ENCODE data around the gene MSI1. TPM values are rescaled to one million over a fixed set of nuclear protein-coding genes. Genes with fewer than 3 reads are reported as not detected.

Gene MSI1
- total RNA-seq (not detected), total RNA-seq (0.08 to 0.12 reads per million in 2 donors)

DNA sequence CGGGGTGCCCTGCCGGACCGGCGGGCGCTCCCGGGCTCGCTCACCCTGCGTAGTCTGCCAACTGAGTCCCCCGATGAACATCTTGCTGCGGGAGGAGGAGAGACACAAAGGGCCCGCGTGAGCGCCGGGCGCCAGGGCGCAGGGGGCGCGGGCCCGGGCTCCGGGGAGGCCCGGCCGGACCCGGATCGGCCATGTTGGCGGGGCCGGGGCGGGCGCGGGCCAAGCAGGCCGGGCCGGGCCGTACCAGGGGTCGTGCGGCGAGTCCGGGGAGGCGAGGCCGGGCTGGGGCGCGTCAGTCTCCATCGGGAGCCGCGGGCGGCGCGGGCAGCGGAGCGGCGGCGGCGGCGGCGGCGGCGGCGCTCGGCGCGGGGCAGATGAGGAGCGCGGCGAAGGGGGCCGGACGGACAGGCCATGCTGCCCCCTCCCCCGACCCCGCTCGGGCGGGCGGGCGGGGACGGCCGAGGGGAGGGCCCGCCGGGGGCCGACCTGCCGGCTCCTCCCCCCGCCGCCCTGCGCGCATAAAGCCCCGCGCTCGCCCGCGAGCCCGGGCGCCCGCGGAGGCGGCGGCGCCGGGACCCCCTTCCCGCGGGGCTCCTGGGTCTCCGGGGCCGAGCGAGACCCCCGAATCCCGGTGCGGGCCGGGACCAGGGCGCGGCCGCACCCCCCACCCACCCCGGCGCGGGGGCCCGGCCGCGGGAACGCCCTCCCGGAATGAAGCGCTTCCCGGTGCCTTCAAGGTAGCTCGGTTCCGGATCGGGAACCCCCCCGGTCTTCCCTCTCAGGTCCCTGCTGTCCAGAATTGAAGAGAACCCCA, at the start of gene MSI1:
TSS of gene MSI1 (minus strand) at position 376 of the 814 bp plus-strand sequence. CDS start at position 303, 73 bp downstream.
- H3K9me3 ChIP-seq (ENCODE audit: control insufficient read depth, low read length, poor library complexity, severe bottlenecking), result no peaks in the 10 kb centered on the region
- Mint-ChIP-seq H3K4me1 (peaks cover 21% of the 10 kb centered on the region), H3K36me3 (ENCODE audit: low read depth) (peaks cover 5% of the 10 kb centered on the region), H3K27ac (peak within 1 kb of the TSS; percentile 77), H3K4me3 (peak within 1 kb of the TSS; percentile 88), H3K27me3 (peaks cover 82% of the 10 kb centered on the region)
- ATAC-seq (peak; percentile 16), DNase-seq (no peak)

DNA sequence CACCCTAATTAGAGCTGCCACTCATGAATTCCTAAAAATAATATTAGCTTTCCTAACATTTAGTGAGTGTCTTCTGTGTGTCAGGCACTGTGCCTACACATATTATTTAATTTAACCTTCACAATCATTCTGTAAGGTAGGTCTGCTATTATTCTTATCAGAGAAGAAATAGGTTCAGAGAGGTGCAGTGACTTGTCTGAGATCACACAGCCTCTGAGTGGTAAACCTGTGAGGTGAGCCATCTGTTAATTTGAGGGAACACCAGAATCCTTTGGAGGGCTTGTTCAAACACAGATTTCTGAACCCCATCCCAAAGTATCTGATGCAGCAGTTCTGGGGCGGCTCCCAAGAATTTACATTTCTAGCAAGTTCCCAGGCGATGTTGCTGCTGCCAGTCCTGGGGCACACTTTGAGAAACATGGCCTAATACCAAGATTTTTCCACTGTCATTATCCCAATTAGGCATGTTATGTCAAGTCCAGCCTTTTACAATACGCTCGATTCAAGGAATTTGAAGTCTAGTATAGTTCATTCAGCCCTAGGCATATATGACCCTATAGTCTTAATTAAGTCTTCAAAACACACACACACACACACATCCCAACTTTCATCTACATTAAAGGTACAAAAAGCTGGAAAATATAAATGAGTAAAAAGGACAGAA, 49.1 kb upstream of the MSI1 start:
- no peaks in the 10 kb centered on the region for H3K36me3 Mint-ChIP-seq (ENCODE audit: low read depth)
- H3K4me1 Mint-ChIP-seq, result peaks cover under 1% of the 10 kb centered on the region
- no peaks in the 10 kb centered on the region for H3K9me3 ChIP-seq (ENCODE audit: control insufficient read depth, low read length, poor library complexity, severe bottlenecking)
- H3K27me3 Mint-ChIP-seq, result peaks cover 7% of the 10 kb centered on the region
- DNase-seq (no peak), ATAC-seq (no peak)
- no peak overlapping the region for H3K27ac Mint-ChIP-seq
- H3K4me3 Mint-ChIP-seq, result no peak overlapping the region

DNA sequence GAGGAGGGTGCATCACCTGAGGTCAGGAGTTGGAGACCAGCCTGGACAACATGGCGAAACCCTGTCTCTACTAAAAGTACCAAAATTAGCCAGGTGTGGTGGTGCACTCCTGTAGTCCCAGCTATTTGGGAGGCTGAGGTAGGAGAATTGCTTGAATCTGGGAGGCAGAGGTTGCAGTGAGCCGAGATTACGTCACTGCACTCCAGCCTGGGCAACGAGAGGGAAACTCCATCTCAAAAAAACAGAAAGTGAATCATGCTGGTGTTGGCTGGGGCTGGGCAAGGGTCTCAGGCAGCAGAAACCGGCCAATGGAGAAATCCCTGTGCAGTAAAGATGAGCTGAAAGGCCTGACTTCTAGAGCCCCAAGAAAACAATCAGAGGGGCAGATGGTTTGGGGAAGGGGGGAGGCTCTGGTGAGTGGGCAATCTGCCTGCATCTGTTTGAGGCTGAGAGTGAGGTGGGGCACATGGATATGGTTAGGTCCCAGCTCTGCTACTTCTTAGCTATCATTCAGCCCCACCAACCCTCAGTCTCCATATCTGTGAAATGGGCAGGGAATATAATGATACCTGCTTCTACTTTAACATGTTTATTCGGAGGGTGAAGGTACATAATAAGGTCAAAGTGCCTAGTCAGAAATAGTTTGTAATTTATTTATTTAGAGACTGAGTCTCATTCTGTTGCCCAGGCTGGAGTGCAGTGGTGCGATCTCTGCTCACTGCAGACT, 47.7 kb upstream of the MSI1 start:
- no peaks in the 10 kb centered on the region for H3K4me1 Mint-ChIP-seq
- DNase-seq (no peak), ATAC-seq (no peak)
- no peak overlapping the region for H3K4me3 Mint-ChIP-seq
- no peaks in the 10 kb centered on the region for H3K36me3 Mint-ChIP-seq (ENCODE audit: low read depth)
- no peak overlapping the region for H3K27ac Mint-ChIP-seq
- H3K9me3 ChIP-seq (ENCODE audit: control insufficient read depth, low read length, poor library complexity, severe bottlenecking), result no peaks in the 10 kb centered on the region
- peaks cover 13% of the 10 kb centered on the region for H3K27me3 Mint-ChIP-seq

- no peaks in the 10 kb centered on the region for H3K4me1 Mint-ChIP-seq
- DNase-seq, result no peak
These were observed 45.1 kb upstream of the MSI1 start for GRCh38 chr12:120413901-120414695.

GRCh38 chr12:120412421-120412820, 43.5 kb upstream of the MSI1 start:
- no peaks in the 10 kb centered on the region for H3K9me3 ChIP-seq (ENCODE audit: control insufficient read depth, low read length, poor library complexity, severe bottlenecking)
- no peak overlapping the region for H3K27ac Mint-ChIP-seq
- no peak overlapping the region for H3K4me3 Mint-ChIP-seq
- no peak for DNase-seq
- no peaks in the 10 kb centered on the region for H3K36me3 Mint-ChIP-seq (ENCODE audit: low read depth)
- no peaks in the 10 kb centered on the region for H3K4me1 Mint-ChIP-seq
- peaks cover 8% of the 10 kb centered on the region for H3K27me3 Mint-ChIP-seq
- ATAC-seq, result no peak

More at GRCh38 chr12:120413901-120414695, 45.1 kb upstream of the MSI1 start:
- H3K27ac Mint-ChIP-seq, result no peak overlapping the region
- H3K4me3 Mint-ChIP-seq, result no peak overlapping the region
- no peak for ATAC-seq
- no peaks in the 10 kb centered on the region for H3K36me3 Mint-ChIP-seq (ENCODE audit: low read depth)
- H3K27me3 Mint-ChIP-seq, result peaks cover 13% of the 10 kb centered on the region
- H3K9me3 ChIP-seq (ENCODE audit: control insufficient read depth, low read length, poor library complexity, severe bottlenecking), result no peaks in the 10 kb centered on the region

DNA sequence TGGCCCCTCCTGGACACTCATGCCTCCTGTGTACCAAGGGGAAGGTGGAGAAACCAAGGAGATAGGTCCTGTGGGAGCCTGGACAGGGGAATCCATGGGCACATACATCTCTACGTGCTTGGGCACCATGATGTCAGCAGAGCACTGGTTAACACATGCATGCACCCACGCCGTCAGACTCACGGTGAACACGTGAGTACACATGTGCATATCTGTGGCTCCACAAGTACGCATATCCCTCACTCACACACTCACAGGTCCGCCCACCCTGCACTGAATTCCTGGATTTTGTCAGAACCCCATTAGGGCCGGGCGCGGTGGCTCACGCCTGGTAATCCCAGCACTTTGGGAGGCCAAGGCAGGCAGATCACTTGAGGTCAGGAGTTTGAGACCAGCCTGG, 39.8 kb upstream of the MSI1 start:
- Mint-ChIP-seq H3K27me3 (peaks cover 6% of the 10 kb centered on the region), H3K4me1 (no peaks in the 10 kb centered on the region), H3K4me3 (no peak overlapping the region), H3K36me3 (ENCODE audit: low read depth) (no peaks in the 10 kb centered on the region), H3K27ac (no peak overlapping the region)
- ATAC-seq, result no peak
- DNase-seq, result no peak
- H3K9me3 ChIP-seq (ENCODE audit: control insufficient read depth, low read length, poor library complexity, severe bottlenecking), result no peaks in the 10 kb centered on the region

DNA sequence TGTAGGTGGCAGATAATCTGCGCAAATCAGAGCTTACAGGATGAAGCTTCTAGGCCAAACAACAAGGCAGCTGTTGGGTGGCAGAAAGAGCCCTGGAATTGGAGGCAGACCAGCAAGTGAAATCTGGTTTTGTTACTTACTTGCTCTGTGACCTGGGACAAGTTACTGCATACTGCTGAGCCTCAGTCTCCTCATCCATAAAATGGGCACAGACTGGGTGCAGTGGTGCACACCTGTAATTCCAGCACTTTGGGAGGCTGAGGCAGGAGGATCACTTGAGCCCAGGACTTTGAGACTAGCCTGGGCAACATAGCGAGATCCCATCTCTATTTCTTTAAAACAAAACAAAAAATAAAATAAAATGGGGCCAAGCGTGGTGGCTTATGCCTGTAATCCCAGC, 37.6 kb upstream of the MSI1 start:
- no peak overlapping the region for H3K4me3 Mint-ChIP-seq
- DNase-seq (no peak), ATAC-seq (no peak)
- H3K27ac Mint-ChIP-seq, result no peak overlapping the region
- no peaks in the 10 kb centered on the region for H3K9me3 ChIP-seq (ENCODE audit: control insufficient read depth, low read length, poor library complexity, severe bottlenecking)
- no peaks in the 10 kb centered on the region for H3K4me1 Mint-ChIP-seq
- peaks cover 3% of the 10 kb centered on the region for H3K36me3 Mint-ChIP-seq (ENCODE audit: low read depth)
- peaks cover 13% of the 10 kb centered on the region for H3K27me3 Mint-ChIP-seq

DNA sequence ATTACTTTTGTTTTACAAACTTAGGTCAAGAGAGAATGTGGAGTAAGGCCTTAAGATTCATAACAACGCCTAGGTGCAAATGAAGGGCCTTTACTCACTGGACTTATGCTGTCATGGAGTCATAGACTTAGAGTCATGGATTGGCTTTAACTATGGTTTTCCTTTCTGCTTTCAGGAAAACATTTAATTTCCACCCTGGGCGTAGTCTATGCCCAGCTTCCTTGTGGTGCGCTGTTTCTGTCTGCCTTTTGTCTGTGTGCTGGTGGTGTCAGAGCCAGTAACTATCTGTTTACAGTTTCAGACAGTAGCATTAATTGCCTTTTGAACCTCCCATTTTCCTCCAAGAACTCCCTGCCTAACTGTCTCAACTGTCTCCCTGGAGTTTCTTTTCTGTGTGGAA, 37.1 kb upstream of the MSI1 start:
- H3K27me3 Mint-ChIP-seq, result peaks cover 13% of the 10 kb centered on the region
- peaks cover 3% of the 10 kb centered on the region for H3K36me3 Mint-ChIP-seq (ENCODE audit: low read depth)
- H3K4me1 Mint-ChIP-seq, result no peaks in the 10 kb centered on the region
- no peak overlapping the region for H3K4me3 Mint-ChIP-seq
- DNase-seq (no peak), ATAC-seq (no peak)
- H3K9me3 ChIP-seq (ENCODE audit: control insufficient read depth, low read length, poor library complexity, severe bottlenecking), result no peaks in the 10 kb centered on the region
- no peak overlapping the region for H3K27ac Mint-ChIP-seq

- peaks cover 3% of the 10 kb centered on the region for H3K36me3 Mint-ChIP-seq (ENCODE audit: low read depth)
- peaks cover 28% of the 10 kb centered on the region for H3K27me3 Mint-ChIP-seq
- DNase-seq (no peak), ATAC-seq (no peak)
- H3K27ac Mint-ChIP-seq, result no peak overlapping the region
- no peak overlapping the region for H3K4me3 Mint-ChIP-seq
- H3K4me1 Mint-ChIP-seq, result no peaks in the 10 kb centered on the region
- H3K9me3 ChIP-seq (ENCODE audit: control insufficient read depth, low read length, poor library complexity, severe bottlenecking), result no peaks in the 10 kb centered on the region
These were observed 35.3 kb upstream of the MSI1 start for GRCh38 chr12:120404271-120404670.

DNA sequence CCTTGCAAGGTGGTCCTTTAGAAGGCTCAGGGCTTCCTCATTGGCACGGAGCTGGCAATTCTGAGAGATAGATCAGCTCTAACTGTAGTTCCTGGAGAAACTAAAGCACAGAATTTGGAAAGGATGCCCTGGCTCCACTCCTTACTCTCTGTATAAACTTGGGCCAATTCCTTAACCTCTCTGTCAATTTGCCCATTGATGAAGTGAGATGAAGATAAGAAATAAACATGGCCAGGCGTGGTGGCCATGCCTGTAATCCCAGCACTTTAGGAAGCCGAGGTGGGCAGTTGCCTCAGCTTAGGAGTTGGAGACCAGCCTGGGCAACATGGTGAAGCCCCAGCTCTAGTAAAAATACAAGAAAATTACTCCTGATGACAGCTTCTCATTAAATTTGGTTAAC, 34.9 kb upstream of the MSI1 start:
- no peak for DNase-seq
- Mint-ChIP-seq H3K27me3 (peaks cover 29% of the 10 kb centered on the region), H3K36me3 (ENCODE audit: low read depth) (peaks cover 3% of the 10 kb centered on the region), H3K27ac (no peak overlapping the region), H3K4me1 (no peaks in the 10 kb centered on the region), H3K4me3 (no peak overlapping the region)
- ATAC-seq, result no peak
- no peaks in the 10 kb centered on the region for H3K9me3 ChIP-seq (ENCODE audit: control insufficient read depth, low read length, poor library complexity, severe bottlenecking)

DNA sequence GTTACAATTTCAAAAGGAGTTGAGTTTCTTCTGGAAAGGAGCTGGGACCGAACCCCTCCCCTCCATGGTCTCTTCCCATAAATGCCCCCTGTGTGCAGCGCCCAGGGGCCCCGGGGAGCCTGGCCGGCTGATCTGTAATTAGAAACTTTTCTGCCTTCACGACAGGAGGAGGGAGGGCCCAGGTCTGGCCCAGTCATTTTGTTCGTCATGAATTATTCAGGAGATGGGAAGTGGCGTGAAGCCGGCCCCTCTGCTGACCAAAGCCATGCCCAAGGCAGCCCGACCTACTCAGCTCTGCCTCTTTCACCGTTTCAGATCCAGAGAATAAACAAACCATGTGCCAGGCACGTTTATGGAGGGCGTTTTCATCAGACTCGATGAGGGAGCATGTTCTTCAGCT, 33.3 kb upstream of the MSI1 start:
- Mint-ChIP-seq H3K36me3 (ENCODE audit: low read depth) (peaks cover 6% of the 10 kb centered on the region), H3K4me3 (no peak overlapping the region), H3K27ac (no peak overlapping the region), H3K27me3 (peaks cover 37% of the 10 kb centered on the region), H3K4me1 (no peaks in the 10 kb centered on the region)
- ATAC-seq (no peak), DNase-seq (no peak)
- no peaks in the 10 kb centered on the region for H3K9me3 ChIP-seq (ENCODE audit: control insufficient read depth, low read length, poor library complexity, severe bottlenecking)

- ATAC-seq, result no peak
- DNase-seq, result no peak
- no peaks in the 10 kb centered on the region for H3K9me3 ChIP-seq (ENCODE audit: control insufficient read depth, low read length, poor library complexity, severe bottlenecking)
- H3K4me1 Mint-ChIP-seq, result no peaks in the 10 kb centered on the region
- peaks cover 57% of the 10 kb centered on the region for H3K27me3 Mint-ChIP-seq
- H3K4me3 Mint-ChIP-seq, result no peak overlapping the region
- no peak overlapping the region for H3K27ac Mint-ChIP-seq
- H3K36me3 Mint-ChIP-seq (ENCODE audit: low read depth), result peaks cover 6% of the 10 kb centered on the region
These were observed 30.6 kb upstream of the MSI1 start for GRCh38 chr12:120399531-120399930.
